Thymus (tissue), 11 donors: Measurements from ENCODE around the gene DCLK1. TPM values are rescaled to one million over a fixed set of nuclear protein-coding genes. Genes with fewer than 3 reads are reported as not detected.

Experiments
- DNase-seq, 9 donors: peaks; one replicate each; pipeline ENCODE4 v3.0.0-alpha.2; 2013; ENCODE audit warnings: low spot score in 9 of 9, low read depth in 6 of 9, missing footprints in 1 of 9
- H3K27ac ChIP-seq, 2 donors: one replicate each; pipeline ENCODE4 v1.5.1; 2013; ENCODE audit warnings: control low read depth in 1 of 2, low read depth in 1 of 2, low read length in 1 of 2, mild to moderate bottlenecking in 1 of 2, moderate library complexity in 1 of 2
- H3K27me3 ChIP-seq, 2 donors: one replicate each; pipeline ENCODE4 v1.5.1; 2013; ENCODE audit warnings: low read length in 1 of 2; ENCODE audit not compliant: control insufficient read depth in 2 of 2, insufficient read depth in 1 of 2
- H3K36me3 ChIP-seq, 2 donors: one replicate each; pipeline ENCODE4 v1.5.1; 2013; ENCODE audit warnings: low read length in 1 of 2, mild to moderate bottlenecking in 1 of 2, moderate library complexity in 1 of 2; ENCODE audit not compliant: control insufficient read depth in 2 of 2, insufficient read depth in 2 of 2
- H3K4me1 ChIP-seq, 2 donors: one replicate each; pipeline ENCODE4 v1.5.1; 2013; ENCODE audit warnings: low read length in 2 of 2; ENCODE audit not compliant: control insufficient read depth in 2 of 2, insufficient read depth in 2 of 2
- H3K4me3 ChIP-seq, 2 donors: one replicate each; pipeline ENCODE4 v1.5.1; 2013; ENCODE audit warnings: low read length in 2 of 2, control low read depth in 1 of 2, mild to moderate bottlenecking in 1 of 2
- H3K9me3 ChIP-seq, 2 donors: one replicate each; pipeline ENCODE4 v1.5.1; 2013; ENCODE audit warnings: low read length in 1 of 2, mild to moderate bottlenecking in 1 of 2; ENCODE audit not compliant: control insufficient read depth in 2 of 2, insufficient read depth in 1 of 2
- WGBS: extraction: QIAGEN DNeasy Blood & Tissue Kit; methylation state at CpG from one replicate; pipeline ENCODE4 v1.1.7; 2013; 5-methylcytosine and 5-hydroxymethylcytosine counted together
- polyA plus RNA-seq: library from polyadenylated mRNA; stranded (reverse); fragments of 200-250 nt; gene quantifications from one replicate; pipeline ENCODE4 v1.2.3, GENCODE V29; 2013
- total RNA-seq: library from RNA; stranded (reverse); fragments of 120-200 nt; gene quantifications from one replicate; pipeline ENCODE4 v1.2.4, GENCODE V29; 2013
- donor health status: healthy.

The DCLK1 gene
- total and polyA plus RNA-seq, 2 donors = 2.5 to 2.9 TPM

GRCh38 chr13:35722458-35723052 is 408.6 kb downstream of the DCLK1 start:
- Histone ChIP-seq H3K9me3 (no peaks in the 10 kb centered on the region), H3K27me3 (no peaks in the 10 kb centered on the region), H3K36me3 (no peaks in the 10 kb centered on the region), H3K4me3 (no peak overlapping the region), H3K27ac (no peak overlapping the region), H3K4me1 (no peaks in the 10 kb centered on the region)
- 19% methylated on average over 9 of the region's 9 CpGs for WGBS
- no peak for DNase-seq

GRCh38 chr13:35720690-35721554 is 410.3 kb downstream of the DCLK1 start:
- DNase-seq = peak in 6 of 9 donors; percentile 10 to 53 (median 28)
- H3K36me3 ChIP-seq = no peaks in the 10 kb centered on the region
- no peaks in the 10 kb centered on the region for H3K27me3 ChIP-seq
- H3K4me1 ChIP-seq = no peaks in the 10 kb centered on the region
- no peak overlapping the region for H3K27ac ChIP-seq
- WGBS = 42% methylated on average over 21 of the region's 21 CpGs
- H3K9me3 ChIP-seq = no peaks in the 10 kb centered on the region
- no peak overlapping the region for H3K4me3 ChIP-seq

- no peak for DNase-seq
Measured at GRCh38 chr13:35720290-35720689, 410.9 kb downstream of the DCLK1 start.

More at GRCh38 chr13:35720290-35720689, 410.9 kb downstream of the DCLK1 start:
- Histone ChIP-seq H3K36me3 (no peaks in the 10 kb centered on the region), H3K4me3 (no peak overlapping the region), H3K4me1 (no peaks in the 10 kb centered on the region), H3K27me3 (no peaks in the 10 kb centered on the region), H3K27ac (no peak overlapping the region), H3K9me3 (no peaks in the 10 kb centered on the region)
- WGBS = 92% methylated on average over 5 of the region's 5 CpGs

Other genes with a start within 250 kb of the DCLK1 start
- gene SOHLH2, start 83.2 kb upstream of the DCLK1 start, total RNA-seq = 0.47 TPM
- 0.41 TPM for gene SOHLH2, start 83.2 kb upstream of the DCLK1 start, polyA plus RNA-seq
- 0.66 TPM for gene CCDC169, start 166.4 kb upstream of the DCLK1 start, total RNA-seq
- 0.23 TPM for gene CCDC169, start 166.4 kb upstream of the DCLK1 start, polyA plus RNA-seq
- gene SPART, start 215.0 kb upstream of the DCLK1 start, total RNA-seq = 35.8 TPM
- 35.8 TPM for gene SPART, start 215.0 kb upstream of the DCLK1 start, polyA plus RNA-seq